ENCODE measurements around the gene ADAMTSL4. TPM values are rescaled to one million over a fixed set of nuclear protein-coding genes. Genes with fewer than 3 reads are reported as not detected.

Gene ADAMTSL4
- total and polyA plus RNA-seq, 2 of the 8 experiments (the other 6 are each of a cell fraction or from before 2014, with no cell fraction given), result 4.2 to 5.4 TPM

GRCh38 chr1:150530491-150531159 is 18.6 kb upstream of the ADAMTSL4 start (continued):
- TF ChIP-seq CHD7 (IDR thresholded peaks at IDR 0.05; ENCODE audit: insufficient replicate concordance, low read length) (no peak), CTBP2 (IDR thresholded peaks at IDR 0.05; ENCODE audit: borderline replicate concordance, insufficient read depth, insufficient read length, low read length) (no peak), ASH2L (IDR thresholded peaks at IDR 0.05; ENCODE audit: low read length) (no peak), CTCF (IDR thresholded peaks at IDR 0.05; ENCODE audit: control extremely low read depth in 1 of 3, insufficient read depth in 1 of 3, low read depth in 1 of 3, low read length in 3 of 3) (no peak), TAF7 (optimal IDR thresholded peaks at IDR 0.05; ENCODE audit: borderline replicate concordance, low read depth, low read length) (no peak), BACH1 (IDR thresholded peaks at IDR 0.05; ENCODE audit: low read length) (no peak), TBP (IDR thresholded peaks at IDR 0.05; ENCODE audit: low read depth, low read length) (no peak), EGR1 (IDR thresholded peaks at IDR 0.05; ENCODE audit: borderline replicate concordance, low read depth, low read length) (no peak)
